HFFc6 (cell line): Measurements from ENCODE around the gene TCP11. TPM values are rescaled to one million over a fixed set of nuclear protein-coding genes. Genes with fewer than 3 reads are reported as not detected.

ENCODE experiments used
- DNase-seq: peaks from one replicate; pipeline ENCODE4 v3.0.0-alpha.2; 2018
- H3K27ac Mint-ChIP-seq: 2 replicates; pipeline ENCODE4 v1.8.0; 2020; ENCODE audit warnings: mild to moderate bottlenecking, mixed read lengths
- H3K27me3 Mint-ChIP-seq: 2 replicates; pipeline ENCODE4 v1.8.0; 2021; ENCODE audit warnings: mild to moderate bottlenecking, moderate library complexity, mixed read lengths; ENCODE audit not compliant: insufficient read depth
- H3K36me3 Mint-ChIP-seq: 2 replicates; pipeline ENCODE4 v1.8.0; 2021; ENCODE audit warnings: low read depth, mixed read lengths
- H3K4me1 Mint-ChIP-seq: 2 replicates; pipeline ENCODE4 v1.8.0; 2020; ENCODE audit warnings: low read depth, mixed read lengths
- H3K4me3 Mint-ChIP-seq: 2 replicates; pipeline ENCODE4 v1.8.0; 2020; ENCODE audit warnings: mild to moderate bottlenecking, moderate library complexity, mixed read lengths
- H3K9me3 Mint-ChIP-seq: 2 replicates; pipeline ENCODE4 v1.8.0; 2020; ENCODE audit warnings: mild to moderate bottlenecking, mixed read lengths
- CTCF ChIP-seq: fragments of 200-600 bp; sonication (generic); IDR thresholded peaks from 2 replicates; pipeline ENCODE4 v1.5.0; 2021; ENCODE audit warnings: antibody characterized with exemption, mild to moderate bottlenecking
- long read RNA-seq: library from polyadenylated mRNA; unstranded; transcript quantifications from one replicate; pipeline ENCODE4 v2.0.0, GENCODE V29; 2019
- total RNA-seq, 6 experiments: library from RNA; stranded (reverse); fragmentation: NEBNext Ultra II Directional; extraction: Animal tissue kit (Norgen Biotek cat#: 25700); gene quantifications; 2 replicates in 1 of 6; 3 replicates in 5 of 6; pipeline ENCODE4 v1.2.3, GENCODE V29; 2021

The TCP11 gene
- total RNA-seq: under 1 TPM; 0.31 to 0.70 (median 0.37) TPM
- long read RNA-seq, partial matches to known transcripts: 1 of 1 reads
- long read RNA-seq, other reads (novel, unspliced or antisense): 0 of 1 reads

GRCh38 chr6:35141007-35141655, at the start of gene TCP11:
Gene TCP11 (minus strand): TSS chr6:35141339. CDS start chr6:35140870, 469 bp downstream.
- peaks cover 50% of the 10 kb centered on the region for H3K4me1 Mint-ChIP-seq
- no peaks in the 10 kb centered on the region for H3K9me3 Mint-ChIP-seq
- TF ChIP-seq CTCF: no peak
- H3K27ac Mint-ChIP-seq: no peak within 1 kb of the TSS
- H3K4me3 Mint-ChIP-seq: no peak within 1 kb of the TSS
- H3K36me3 Mint-ChIP-seq: no peaks in the 10 kb centered on the region
- H3K27me3 Mint-ChIP-seq: peaks cover 2% of the 10 kb centered on the region; the same call in 1 of the 2 replicates
- no peak for DNase-seq

GRCh38 chr6:35190306-35190705, 49.2 kb upstream of the TCP11 start:
- Mint-ChIP-seq H3K4me3 (no peak overlapping the region), H3K27me3 (peaks cover 4% of the 10 kb centered on the region; the same call in 1 of the 2 replicates), H3K27ac (no peak overlapping the region), H3K4me1 (peaks cover 54% of the 10 kb centered on the region), H3K36me3 (no peaks in the 10 kb centered on the region), H3K9me3 (no peaks in the 10 kb centered on the region)
- DNase-seq: no peak
- TF ChIP-seq CTCF: no peak

- Mint-ChIP-seq H3K9me3 (no peaks in the 10 kb centered on the region), H3K4me3 (no peak overlapping the region), H3K27ac (no peak overlapping the region), H3K27me3 (peaks cover 4% of the 10 kb centered on the region; the same call in 1 of the 2 replicates), H3K4me1 (peaks cover 54% of the 10 kb centered on the region), H3K36me3 (no peaks in the 10 kb centered on the region)
- TF ChIP-seq CTCF: no peak
- DNase-seq: no peak
These were observed 47.7 kb upstream of the TCP11 start for GRCh38 chr6:35188886-35189285.

GRCh38 chr6:35186571-35186970, 45.4 kb upstream of the TCP11 start:
- no peak for DNase-seq
- H3K4me1 Mint-ChIP-seq: peaks cover 66% of the 10 kb centered on the region
- no peaks in the 10 kb centered on the region for H3K36me3 Mint-ChIP-seq
- H3K27ac Mint-ChIP-seq: no peak overlapping the region
- H3K4me3 Mint-ChIP-seq: no peak overlapping the region
- no peaks in the 10 kb centered on the region for H3K9me3 Mint-ChIP-seq
- no peak for TF ChIP-seq CTCF
- peaks cover 4% of the 10 kb centered on the region; the same call in 1 of the 2 replicates for H3K27me3 Mint-ChIP-seq

- DNase-seq: no peak
- Mint-ChIP-seq H3K4me1 (peaks cover 69% of the 10 kb centered on the region), H3K27me3 (peaks cover 3% of the 10 kb centered on the region; the same call in 1 of the 2 replicates), H3K9me3 (no peaks in the 10 kb centered on the region), H3K36me3 (no peaks in the 10 kb centered on the region), H3K27ac (peak overlapping the region; percentile 85), H3K4me3 (0 out of 2 replicates have a peak overlapping the region, but pooled peaks have one; percentile 15)
- no peak for TF ChIP-seq CTCF
These were observed 44.8 kb upstream of the TCP11 start for GRCh38 chr6:35185971-35186370.
